ENCODE measurements around the gene LIN7B. TPM values are rescaled to one million over a fixed set of nuclear protein-coding genes. Genes with fewer than 3 reads are reported as not detected.

The LIN7B gene
- total RNA-seq, 1 experiment from 2014 or later, result 4.2 TPM

DNA sequence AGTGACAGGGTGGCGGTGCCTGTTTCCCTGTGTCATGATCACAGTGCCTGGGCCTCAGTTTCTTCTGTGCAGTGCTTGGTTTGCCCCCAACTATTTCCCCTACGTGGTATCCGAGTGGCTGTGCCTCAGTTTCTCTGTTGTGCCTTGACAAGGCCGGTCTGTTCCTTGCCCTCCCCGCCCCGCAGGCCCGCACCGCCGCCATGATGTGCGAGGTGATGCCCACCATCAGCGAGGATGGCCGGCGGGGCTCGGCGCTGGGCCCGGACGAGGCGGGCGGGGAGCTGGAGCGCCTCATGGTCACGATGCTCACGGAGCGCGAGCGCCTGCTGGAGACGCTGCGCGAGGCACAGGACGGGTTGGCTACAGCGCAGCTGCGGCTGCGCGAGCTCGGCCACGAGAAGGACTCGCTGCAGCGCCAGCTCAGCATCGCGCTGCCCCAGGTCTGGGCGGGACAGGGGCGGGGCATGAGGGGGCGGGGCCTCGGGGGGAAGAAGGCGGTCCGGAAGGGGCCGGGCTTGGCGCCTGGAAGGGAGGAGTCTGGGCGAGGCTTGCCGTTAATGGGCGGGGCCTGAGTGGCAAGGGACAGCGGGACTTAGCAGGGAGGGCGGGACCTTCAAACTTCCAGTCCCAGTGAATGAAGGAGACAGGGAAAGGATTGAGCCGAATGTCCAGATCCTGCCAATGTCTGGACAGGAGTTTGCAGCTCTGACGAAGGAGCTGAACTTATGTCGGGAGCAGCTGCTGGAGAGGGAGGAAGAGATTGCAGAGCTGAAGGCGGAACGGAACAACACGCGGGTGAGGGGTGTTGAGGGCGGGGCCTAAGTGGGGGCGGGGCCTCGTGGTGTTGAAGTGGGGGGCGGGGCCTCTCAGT, 13.7 kb downstream of the LIN7B start:
- H2BK5ac ChIP-seq (ENCODE audit: insufficient read length, low read length), result no peak overlapping the region
- Mint-ChIP-seq H3K4me1 (peaks cover 21 to 34% of the 10 kb centered on the region in 2 experiments), H3K9me3 (no peaks in the 10 kb centered on the region), H3K4me3 (peak overlapping the region; percentile 69 to 92), H3K36me3 (ENCODE audit: insufficient read depth in 1 of 3, low read depth in 3 of 3) (peaks cover 6 to 13% (median 9%) of the 10 kb centered on the region in 3 experiments; a peak in 5 of 7 replicates), H3K27ac (peak overlapping the region; percentile 82 to 95 (median 93); a peak in 5 of 7 replicates), H3K27me3 (ENCODE audit: low read depth) (peaks cover 8% of the 10 kb centered on the region)
- H2BK12ac ChIP-seq (ENCODE audit: insufficient read length, low read depth, low read length), result no peak overlapping the region
- H3T11ph ChIP-seq (ENCODE audit: low read length), result no peak overlapping the region
- H3K9me3 ChIP-seq (ENCODE audit: control insufficient read depth, low read depth, low read length), result no peaks in the 10 kb centered on the region
- no peak overlapping the region for H3K9ac ChIP-seq (ENCODE audit: extremely low read depth, insufficient read length, low read length)
- peak overlapping the region; percentile 65; the same call in 1 of the 2 replicates for H3K14ac ChIP-seq (ENCODE audit: insufficient read depth, low read length)
- H2BK15ac ChIP-seq (ENCODE audit: low read depth, low read length), result no peak overlapping the region
- no peak overlapping the region for H3K56ac ChIP-seq (ENCODE audit: insufficient read length, low read depth, low read length)
- DNase-seq, result peak; percentile 97
- H3K4ac ChIP-seq (ENCODE audit: low read depth, low read length), result no peak overlapping the region
- H2AK5ac ChIP-seq (ENCODE audit: insufficient read length, low read length), result no peak overlapping the region
- no peaks in the 10 kb centered on the region for H3K27me3 ChIP-seq (ENCODE audit: insufficient read depth, low read length)
- H2BK20ac ChIP-seq (ENCODE audit: low read depth, low read length, poor library complexity, severe bottlenecking), result no peak overlapping the region
- H3K4me1 ChIP-seq (ENCODE audit: insufficient read depth, low read length), result peaks cover 4% of the 10 kb centered on the region; the same call in 1 of the 2 replicates
- no peak overlapping the region for H4K8ac ChIP-seq (replicated peaks; ENCODE audit: insufficient read length, low read depth, low read length)
- peak overlapping the region; percentile 67 for H3K4me2 ChIP-seq (ENCODE audit: insufficient read depth, insufficient read length, low read length)
- no CpG with 5 or more reads among the region's 63 CpGs for WGBS (ENCODE audit: extremely low coverage, insufficient read length, low lambda C conversion rate)
- no peaks in the 10 kb centered on the region for H3K79me1 ChIP-seq (ENCODE audit: insufficient read depth, low read depth, low read length, poor library complexity, severe bottlenecking)
- no peaks in the 10 kb centered on the region for H3K79me2 ChIP-seq (ENCODE audit: insufficient read depth, low read length)
- no peak overlapping the region for H4K91ac ChIP-seq (ENCODE audit: insufficient read length, low read depth, low read length)
- H4K5ac ChIP-seq (ENCODE audit: insufficient read length, low read depth, low read length), result no peak overlapping the region
- H3K27ac ChIP-seq (ENCODE audit: insufficient read length, low read depth, low read length), result no peak overlapping the region
- peak overlapping the region; percentile 57 for H2AFZ ChIP-seq (ENCODE audit: low read length)
- peak overlapping the region; percentile 87 for H3K18ac ChIP-seq (ENCODE audit: insufficient read length, low read depth, low read length)
- peaks cover 8% of the 10 kb centered on the region for H3K23me2 ChIP-seq (ENCODE audit: insufficient read length, low read depth, low read length, poor library complexity, severe bottlenecking)
- no peak overlapping the region for H3K23ac ChIP-seq (ENCODE audit: insufficient read length, low read depth, low read length)
- TF ChIP-seq, protein P1, sequence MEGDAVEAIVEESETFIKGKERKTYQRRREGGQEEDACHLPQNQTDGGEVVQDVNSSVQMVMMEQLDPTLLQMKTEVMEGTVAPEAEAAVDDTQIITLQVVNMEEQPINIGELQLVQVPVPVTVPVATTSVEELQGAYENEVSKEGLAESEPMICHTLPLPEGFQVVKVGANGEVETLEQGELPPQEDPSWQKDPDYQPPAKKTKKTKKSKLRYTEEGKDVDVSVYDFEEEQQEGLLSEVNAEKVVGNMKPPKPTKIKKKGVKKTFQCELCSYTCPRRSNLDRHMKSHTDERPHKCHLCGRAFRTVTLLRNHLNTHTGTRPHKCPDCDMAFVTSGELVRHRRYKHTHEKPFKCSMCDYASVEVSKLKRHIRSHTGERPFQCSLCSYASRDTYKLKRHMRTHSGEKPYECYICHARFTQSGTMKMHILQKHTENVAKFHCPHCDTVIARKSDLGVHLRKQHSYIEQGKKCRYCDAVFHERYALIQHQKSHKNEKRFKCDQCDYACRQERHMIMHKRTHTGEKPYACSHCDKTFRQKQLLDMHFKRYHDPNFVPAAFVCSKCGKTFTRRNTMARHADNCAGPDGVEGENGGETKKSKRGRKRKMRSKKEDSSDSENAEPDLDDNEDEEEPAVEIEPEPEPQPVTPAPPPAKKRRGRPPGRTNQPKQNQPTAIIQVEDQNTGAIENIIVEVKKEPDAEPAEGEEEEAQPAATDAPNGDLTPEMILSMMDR (conservative IDR thresholded peaks at IDR 0.05), result 0 out of 3 replicates have a peak, but pooled peaks have one; percentile 12
- no peaks in the 10 kb centered on the region for H4K20me1 ChIP-seq (ENCODE audit: control insufficient read depth, insufficient read depth, insufficient read length)
- no peak overlapping the region for H2BK120ac ChIP-seq (ENCODE audit: low read depth, low read length, poor library complexity, severe bottlenecking)

Measured in H9 (cell line).